Small intestine (tissue), 7 donors: ENCODE data around the gene NELFE. TPM values are rescaled to one million over a fixed set of nuclear protein-coding genes. Genes with fewer than 3 reads are reported as not detected.

ENCODE experiments used
- DNase-seq, 2 donors: peaks; one replicate each; pipeline versions ENCODE4 v3.0.0 to v3.0.0-alpha.2; 2013
- FAIRE-seq: peaks from 2 replicates; lab custom pipeline; 2012; peaks lifted over from hg19 to GRCh38; lab: Jason Lieb, UNC
- H3K27ac ChIP-seq, 3 donors: one replicate each; pipeline ENCODE4 v1.5.1; 2013; ENCODE audit warnings: low read length in 2 of 3, mild to moderate bottlenecking in 2 of 3, control low read depth in 1 of 3, inconsistent platforms in 1 of 3, low read depth in 1 of 3, moderate library complexity in 1 of 3
- H3K27me3 ChIP-seq, 3 donors: one replicate each; pipeline ENCODE4 v1.6.1; 2013; ENCODE audit warnings: low read length in 3 of 3, inconsistent platforms in 1 of 3; ENCODE audit not compliant: control insufficient read depth in 3 of 3, insufficient read depth in 3 of 3
- H3K36me3 ChIP-seq, 3 donors: one replicate each; pipeline ENCODE4 v1.6.1; 2013; ENCODE audit warnings: low read length in 3 of 3, inconsistent platforms in 1 of 3, low read depth in 1 of 3, mild to moderate bottlenecking in 1 of 3, moderate library complexity in 1 of 3; ENCODE audit not compliant: control insufficient read depth in 3 of 3, insufficient read depth in 2 of 3
- H3K4me1 ChIP-seq, 3 donors: one replicate each; pipeline ENCODE4 v1.6.1; 2013; ENCODE audit warnings: low read length in 2 of 3, inconsistent platforms in 1 of 3, low read depth in 1 of 3, mild to moderate bottlenecking in 1 of 3, moderate library complexity in 1 of 3; ENCODE audit not compliant: control insufficient read depth in 3 of 3, insufficient read depth in 2 of 3
- H3K4me3 ChIP-seq, 3 donors: one replicate each; pipeline ENCODE4 v1.5.1; 2013; ENCODE audit warnings: low read length in 3 of 3, control low read depth in 1 of 3, inconsistent platforms in 1 of 3, low read depth in 1 of 3, mild to moderate bottlenecking in 1 of 3, moderate library complexity in 1 of 3
- H3K9me3 ChIP-seq, 2 donors: one replicate each; pipeline ENCODE4 v1.6.1; 2013; ENCODE audit warnings: low read depth in 1 of 2, low read length in 1 of 2; ENCODE audit not compliant: control insufficient read depth in 2 of 2, insufficient read depth in 1 of 2
- WGBS, 3 donors: extraction: QIAGEN DNeasy Blood & Tissue Kit; methylation state at CpG; one replicate each; pipeline ENCODE4 v1.1.7; 2013; 5-methylcytosine and 5-hydroxymethylcytosine counted together
- polyA plus RNA-seq, 4 donors: library from polyadenylated mRNA; stranded (reverse) in 3 of 4; unstranded in 1 of 4; fragments of 200-250 nt in 3 of 4; fragments of 120-200 nt in 1 of 4; gene quantifications; one replicate each; pipeline versions ENCODE4 v1.2.1 to v1.2.3, GENCODE V29; 2013
- donor health status: healthy with polysubstance abuse.
- donor health status: control.
- donor health status: control.
- donor health status: Bipolar disorder and iron deficiency.
- donor health status: healthy.

Gene NELFE
- polyA plus RNA-seq, 4 donors, result 55.6 to 77.1 (median 59.1) TPM

GRCh38 chr6:31971279-31971992 is 12.7 kb upstream of the NELFE start:
- DNase-seq (no peak), FAIRE-seq (no peak)
- peak overlapping the region; percentile 64 to 77 (median 66) for H3K4me3 ChIP-seq
- WGBS, 3 donors, result 9 to 24% (median 12%) methylated on average over 29 of the region's 29 CpGs
- no peaks in the 10 kb centered on the region for H3K27me3 ChIP-seq
- peaks cover 2 to 19% (median 7%) of the 10 kb centered on the region in 3 donors for H3K4me1 ChIP-seq
- no peaks in the 10 kb centered on the region for H3K9me3 ChIP-seq
- H3K36me3 ChIP-seq, result peaks cover 6 to 58% (median 24%) of the 10 kb centered on the region in 3 donors
- peak overlapping the region; percentile 69 to 99 (median 94) for H3K27ac ChIP-seq

GRCh38 chr6:31970604-31971271 is 12.0 kb upstream of the NELFE start:
- DNase-seq (no peak), FAIRE-seq (no peak)
- no peaks in the 10 kb centered on the region for H3K27me3 ChIP-seq
- H3K9me3 ChIP-seq, result no peaks in the 10 kb centered on the region
- H3K27ac ChIP-seq, result peak overlapping the region; percentile 69 to 99 (median 94)
- peak overlapping the region in 2 of 3 donors; percentile 64 to 77 for H3K4me3 ChIP-seq
- peaks cover 13 to 65% (median 29%) of the 10 kb centered on the region in 3 donors for H3K36me3 ChIP-seq
- 63 to 79% (median 72%) methylated on average over 14 to 18 of the region's 18 CpGs for WGBS, 3 donors
- peaks cover 2 to 19% (median 7%) of the 10 kb centered on the region in 3 donors for H3K4me1 ChIP-seq

- Histone ChIP-seq H3K27me3 (no peaks in the 10 kb centered on the region), H3K36me3 (peaks cover 15 to 68% (median 29%) of the 10 kb centered on the region in 3 donors), H3K27ac (no peak overlapping the region), H3K4me3 (no peak overlapping the region), H3K9me3 (no peaks in the 10 kb centered on the region), H3K4me1 (peaks cover 2 to 19% (median 7%) of the 10 kb centered on the region in 3 donors)
- FAIRE-seq (no peak), DNase-seq (no peak)
- 77 to 81% (median 78%) methylated on average over 17 of the region's 17 CpGs for WGBS, 3 donors
Observed at GRCh38 chr6:31969712-31970603, 11.2 kb upstream of the NELFE start.

- FAIRE-seq (no peak), DNase-seq (no peak)
- Histone ChIP-seq H3K27me3 (no peaks in the 10 kb centered on the region), H3K9me3 (no peaks in the 10 kb centered on the region), H3K36me3 (peaks cover 17 to 73% (median 31%) of the 10 kb centered on the region in 3 donors), H3K27ac (no peak overlapping the region), H3K4me1 (peaks cover 2 to 19% (median 7%) of the 10 kb centered on the region in 3 donors), H3K4me3 (no peak overlapping the region)
- 86 to 90% (median 87%) methylated on average over 23 of the region's 23 CpGs for WGBS, 3 donors
Observed at GRCh38 chr6:31968791-31969711, 10.3 kb upstream of the NELFE start.

- peaks cover 20 to 77% (median 35%) of the 10 kb centered on the region in 3 donors for H3K36me3 ChIP-seq
- H3K4me1 ChIP-seq, result peaks cover 2 to 12% (median 7%) of the 10 kb centered on the region in 3 donors
- no peak overlapping the region for H3K4me3 ChIP-seq
- no peak for FAIRE-seq
- H3K9me3 ChIP-seq, result no peaks in the 10 kb centered on the region
- DNase-seq, result no peak
- no peaks in the 10 kb centered on the region for H3K27me3 ChIP-seq
- H3K27ac ChIP-seq, result no peak overlapping the region
- WGBS, 3 donors, result 85 to 92% (median 89%) methylated on average over 11 of the region's 11 CpGs
Observed at GRCh38 chr6:31968326-31968725, 9.6 kb upstream of the NELFE start.

GRCh38 chr6:31967926-31968320 is 9.2 kb upstream of the NELFE start:
- H3K9me3 ChIP-seq, result no peaks in the 10 kb centered on the region
- FAIRE-seq (no peak), DNase-seq (no peak)
- 83 to 85% (median 85%) methylated on average over 3 of the region's 3 CpGs for WGBS, 3 donors
- H3K27ac ChIP-seq, result peak overlapping the region in 1 of 3 donors; percentile 6
- H3K36me3 ChIP-seq, result peaks cover 20 to 81% (median 35%) of the 10 kb centered on the region in 3 donors
- peaks cover 2 to 8% (median 3%) of the 10 kb centered on the region in 3 donors for H3K4me1 ChIP-seq
- H3K27me3 ChIP-seq, result no peaks in the 10 kb centered on the region
- H3K4me3 ChIP-seq, result no peak overlapping the region

GRCh38 chr6:31966997-31967925 is 8.5 kb upstream of the NELFE start:
- Histone ChIP-seq H3K36me3 (peaks cover 21 to 88% (median 35%) of the 10 kb centered on the region in 3 donors), H3K4me1 (peaks cover 2 to 7% (median 3%) of the 10 kb centered on the region in 3 donors), H3K9me3 (no peaks in the 10 kb centered on the region), H3K27ac (peak overlapping the region in 1 of 3 donors; percentile 6), H3K4me3 (no peak overlapping the region), H3K27me3 (no peaks in the 10 kb centered on the region)
- FAIRE-seq (no peak), DNase-seq (no peak)
- WGBS, 3 donors, result 81 to 87% (median 84%) methylated on average over 10 of the region's 10 CpGs
